CD4-positive, alpha-beta T cell treated with Interleukin-15 for 1 hour (primary cell): Measurements from ENCODE around the gene S100A8.

Experiments used
- DNase-seq: peaks from one replicate; pipeline ENCODE4 v3.0.0-alpha.2; 2020

S100A8 gene

GRCh38 chr1:153345187-153346076 is 45.4 kb downstream of the S100A8 start:
- DNase-seq: no peak

DNA sequence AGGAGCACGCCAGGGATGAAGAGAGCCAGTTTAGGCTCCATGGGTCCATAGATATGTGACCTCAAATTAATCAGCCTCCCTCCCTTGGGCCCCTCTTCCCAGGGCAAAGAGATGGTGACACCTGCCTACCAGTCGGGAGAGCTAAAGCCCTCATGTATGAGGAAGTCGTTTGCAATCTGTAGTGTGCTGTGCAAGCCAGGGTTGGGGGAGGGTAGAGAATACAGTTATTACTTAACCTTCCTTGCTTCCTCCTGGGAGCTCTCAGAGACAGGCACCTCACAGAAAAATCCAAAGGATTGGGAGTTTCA is 46.2 kb downstream of the S100A8 start:
- DNase-seq: no peak

GRCh38 chr1:153343811-153344717 is 46.8 kb downstream of the S100A8 start:
- DNase-seq: no peak

DNA sequence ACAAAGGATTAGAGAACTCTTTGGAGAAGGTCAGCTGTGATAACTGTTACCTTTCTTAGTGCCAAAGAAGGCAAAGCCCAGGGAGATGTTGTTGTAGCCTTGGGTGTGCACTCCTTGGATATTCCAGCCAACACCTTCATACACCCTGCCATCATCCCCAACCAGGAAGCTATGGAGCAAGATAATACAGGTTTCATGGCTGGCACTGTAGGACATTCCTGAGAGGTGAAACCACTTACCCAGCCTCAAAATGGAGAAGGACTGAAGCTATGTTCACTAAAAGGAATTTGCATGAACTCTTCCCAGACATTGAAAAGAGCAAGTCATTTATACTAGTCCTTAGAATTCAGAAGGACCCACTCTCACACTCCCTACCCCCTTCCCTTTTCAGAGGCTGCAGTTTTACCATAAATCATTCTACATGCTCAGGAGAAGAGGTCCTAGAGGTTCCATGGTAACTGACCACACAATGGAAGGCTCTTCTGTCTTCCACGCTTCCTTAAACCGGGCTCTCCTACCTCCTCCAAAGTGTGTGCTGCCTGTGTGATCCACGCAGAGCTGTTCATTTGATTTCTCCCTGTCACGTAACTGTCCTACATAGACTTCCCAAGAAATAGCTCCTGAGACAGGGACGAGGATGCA is 47.7 kb downstream of the S100A8 start:
- DNase-seq: no peak

DNA sequence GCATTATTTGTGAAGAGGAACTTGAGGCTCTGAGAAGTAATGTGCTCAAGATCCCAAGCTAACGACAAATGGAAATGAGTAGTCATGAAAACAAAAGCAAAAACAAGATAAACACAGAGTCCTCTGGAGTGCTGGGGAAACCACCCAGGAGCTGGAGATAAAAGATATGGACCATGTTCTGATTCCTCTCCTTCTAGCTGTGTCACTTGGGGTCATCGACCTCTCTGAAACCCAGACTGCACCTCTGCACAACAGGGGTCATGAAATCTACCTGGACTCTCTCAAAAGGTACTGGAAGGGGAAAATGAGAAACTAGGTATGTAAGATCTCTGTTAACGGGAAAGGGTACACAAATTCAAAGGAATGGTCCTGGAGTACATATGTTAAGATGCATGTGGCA is 48.7 kb downstream of the S100A8 start:
- no peak for DNase-seq

DNA sequence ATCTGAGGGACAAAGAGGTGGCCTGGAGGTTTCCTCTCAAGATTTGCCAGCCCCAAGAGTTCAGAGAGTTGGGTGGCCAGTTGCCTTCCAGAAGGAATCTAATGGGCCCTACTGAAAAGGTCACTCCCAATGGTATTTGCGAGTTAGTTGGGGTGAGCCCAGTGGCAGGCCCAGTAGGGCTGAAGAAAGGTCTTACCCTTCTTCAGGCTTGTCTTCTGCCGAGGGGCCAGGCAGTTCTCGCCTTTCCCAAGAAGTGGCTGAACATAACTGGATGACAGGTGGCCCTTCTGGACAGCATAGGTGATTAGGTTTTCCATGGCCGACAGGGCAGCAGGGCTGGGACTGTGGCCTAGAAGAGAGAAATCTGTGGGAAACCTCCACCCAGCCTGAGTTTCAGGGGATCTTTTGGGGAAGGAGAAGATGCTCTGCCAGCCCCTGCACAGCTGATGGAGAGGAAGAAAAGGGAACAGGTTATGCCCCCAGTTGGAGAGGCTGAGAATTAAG is 49.4 kb downstream of the S100A8 start:
- no peak for DNase-seq

GRCh38 chr1:153340356-153340755 is 50.5 kb downstream of the S100A8 start:
- DNase-seq: no peak
